Gastroesophageal sphincter (tissue), 4 donors: ENCODE results near the gene ZNF667. TPM values are rescaled to one million over a fixed set of nuclear protein-coding genes. Genes with fewer than 3 reads are reported as not detected.
A peak's percentile ranks its signal among the peaks of the same experiment; 100 is the strongest.

Experiments used
- ATAC-seq: fragments of 150-250 bp; one replicate; pipeline ENCODE4 v1.9.1; 2016; ENCODE audit warnings: mild to moderate bottlenecking, moderate library complexity
- H3K27ac ChIP-seq, 4 donors: fragments of 200-600 bp; sonication (generic) in 3 of 4; 1 replicate in 3 of 4; 2 replicates in 1 of 4; pipeline ENCODE4 v1.5.1; 2016 to 2019
- H3K27me3 ChIP-seq: fragments of 200-600 bp; sonication (generic); one replicate; pipeline ENCODE4 v1.5.1; 2019
- H3K36me3 ChIP-seq, 2 donors: fragments of 200-600 bp; sonication (generic); one replicate each; pipeline ENCODE4 v1.5.1; 2019; ENCODE audit warnings: control low read depth in 1 of 2
- H3K4me1 ChIP-seq, 3 donors: fragments of 200-600 bp; sonication (generic); 1 replicate in 2 of 3; 2 replicates in 1 of 3; pipeline ENCODE4 v1.5.1; 2016 to 2019; ENCODE audit warnings: control low read depth in 2 of 3
- H3K4me3 ChIP-seq, 2 donors: fragments of 200-600 bp; sonication (generic); one replicate each; pipeline ENCODE4 v1.5.1; 2019; ENCODE audit warnings: mild to moderate bottlenecking in 1 of 2, moderate library complexity in 1 of 2
- H3K9me3 ChIP-seq, 3 donors: fragments of 200-600 bp; sonication (generic); one replicate each; pipeline ENCODE4 v1.5.1; 2017 to 2019; ENCODE audit warnings: control low read depth in 2 of 3
- CTCF ChIP-seq, 4 experiments: fragments of 200-600 bp in 2 of 4; fragments of 450-650 bp in 2 of 4; sonication (generic) in 1 of 4; IDR thresholded peaks; one replicate each; pipeline ENCODE4 v1.5.1; 2017 to 2019; ENCODE audit warnings: antibody characterized with exemption in 4 of 4, mild to moderate bottlenecking in 2 of 4, moderate library complexity in 2 of 4
- EP300 ChIP-seq: sonication (generic); formaldehyde crosslinking; IDR thresholded peaks from one replicate; pipeline ENCODE4 v1.6.1; 2017; ENCODE audit warnings: antibody characterized with exemption, mild to moderate bottlenecking
- POLR2A ChIP-seq, 2 donors: fragments of 450-650 bp; IDR thresholded peaks; one replicate each; pipeline ENCODE4 v1.6.1; 2017; ENCODE audit warnings: antibody characterized with exemption in 2 of 2, mild to moderate bottlenecking in 2 of 2, moderate library complexity in 1 of 2
- POLR2AphosphoS5 ChIP-seq: sonication (generic); formaldehyde crosslinking; IDR thresholded peaks from one replicate; pipeline ENCODE4 v1.6.1; 2017; ENCODE audit warnings: antibody characterized with exemption
- WGBS, 2 donors: methylation state at CpG; one replicate each; pipeline ENCODE4 v1.1.5; 2018; ENCODE audit warnings: low coverage in 1 of 2; 5-methylcytosine and 5-hydroxymethylcytosine counted together
- total RNA-seq, 4 donors: library from RNA; depleted of rRNA; stranded (reverse); fragments of >200 nt; gene quantifications; one replicate each; pipeline ENCODE4 v1.1.0, GENCODE V29; 2016

Gene ZNF667
- total RNA-seq, result 1 to 10 TPM; 2.5 to 6.7 (median 3.4) TPM

DNA sequence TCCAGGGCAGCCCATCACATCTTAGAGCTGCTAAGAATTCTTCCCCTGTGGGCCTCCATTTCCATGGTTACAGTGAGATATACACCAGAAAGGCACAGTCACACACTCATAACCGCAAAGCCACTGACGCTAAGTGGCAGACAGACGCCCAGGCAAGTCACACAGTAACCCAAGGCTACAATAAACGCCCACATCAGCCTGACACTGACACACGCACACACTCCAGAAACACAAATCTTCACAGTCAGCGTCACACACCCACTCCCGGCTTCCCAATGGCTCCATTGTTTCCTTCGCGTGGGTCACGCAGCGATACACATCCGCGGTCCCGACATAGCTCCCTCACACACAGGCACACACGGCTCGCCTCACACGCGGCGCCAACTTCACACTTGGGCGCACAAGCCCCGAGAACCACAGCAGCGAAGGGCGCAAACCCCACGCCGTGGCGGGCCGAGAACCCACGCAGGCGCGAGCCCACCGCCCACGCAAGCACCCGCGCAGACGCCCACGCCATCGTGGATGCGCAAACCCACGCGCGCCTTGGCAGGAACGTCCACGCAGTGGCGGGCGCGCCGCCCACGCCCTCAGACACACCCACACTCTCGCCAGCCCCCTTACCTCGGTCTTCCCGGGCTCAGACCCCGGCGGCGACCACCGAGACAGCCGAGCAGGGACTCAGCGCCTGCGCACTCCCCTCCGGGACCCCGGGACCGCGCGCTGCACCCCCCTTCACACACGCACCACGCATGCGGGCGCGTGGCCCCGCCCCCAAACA, at the start of gene ZNF667:
Gene ZNF667 (minus strand): TSS at position 695 of the 778 bp plus-strand sequence. CDS start 14,975 bp downstream, outside the sequence.
- Histone ChIP-seq H3K9me3 (peaks cover 0 to 57% (median 0%) of the 10 kb centered on the region in 3 donors), H3K36me3 (peaks cover 0 to 34% of the 10 kb centered on the region in 2 donors), H3K4me3 (peak within 1 kb of the TSS; percentile 60 to 84), H3K27ac (peak within 1 kb of the TSS; percentile 11 to 89 (median 82)), H3K4me1 (peaks cover 0 to 30% (median 10%) of the 10 kb centered on the region in 3 donors), H3K27me3 (no peaks in the 10 kb centered on the region)
- TF ChIP-seq POLR2A (IDR thresholded peaks at IDR 0.05), result no peak
- TF ChIP-seq CTCF (IDR thresholded peaks at IDR 0.05), result no peak
- WGBS, 2 donors, result 0% methylated on average over 4 of the region's 69 CpGs; no CpG with 5 or more reads in 1 of the 2 donors
- no peak for ATAC-seq

GRCh38 chr19:56525214-56525860, 48.2 kb upstream of the ZNF667 start:
- H3K27me3 ChIP-seq, result no peaks in the 10 kb centered on the region
- no peak overlapping the region for H3K4me3 ChIP-seq
- no peak overlapping the region for H3K27ac ChIP-seq
- no peak for TF ChIP-seq POLR2AphosphoS5
- no peak for TF ChIP-seq EP300
- TF ChIP-seq CTCF (IDR thresholded peaks at IDR 0.05), result no peak
- no peak for TF ChIP-seq POLR2A (IDR thresholded peaks at IDR 0.05)
- ATAC-seq, result no peak
- 84 to 93% methylated on average over 3 to 4 of the region's 4 CpGs for whole genome bisulfite sequencing, 2 donors
- H3K36me3 ChIP-seq, result peaks cover 4 to 74% of the 10 kb centered on the region in 2 donors
- H3K4me1 ChIP-seq, result no peaks in the 10 kb centered on the region
- H3K9me3 ChIP-seq, result peaks cover 19 to 100% (median 20%) of the 10 kb centered on the region in 3 donors

DNA sequence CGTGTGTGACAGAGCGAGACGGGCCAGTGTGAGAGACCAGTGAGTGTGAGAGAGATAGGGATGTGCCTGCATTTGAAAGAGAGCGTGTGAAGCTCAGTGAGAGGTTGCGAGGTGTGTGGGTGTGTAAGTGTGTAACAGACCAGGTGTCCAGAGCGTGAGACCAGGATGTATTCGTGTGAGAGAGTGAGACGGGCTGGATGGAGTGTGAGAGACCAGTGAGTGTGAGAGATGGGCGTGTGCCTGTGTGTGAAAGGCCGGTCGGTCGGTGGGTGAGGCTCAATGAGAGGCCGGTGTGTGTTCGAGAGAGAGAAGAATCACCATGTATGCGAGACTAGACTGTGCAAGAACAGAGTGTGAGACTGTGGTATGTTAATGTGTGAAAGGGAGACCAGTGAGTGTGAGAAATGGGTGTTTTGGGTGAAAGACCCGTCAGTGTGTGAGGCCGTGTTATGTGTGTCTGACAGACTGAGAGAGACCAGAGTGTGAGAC, 31.2 kb upstream of the ZNF667 start:
- Histone ChIP-seq H3K4me3 (peak overlapping the region; percentile 50 to 71), H3K9me3 (peaks cover 0 to 10% (median 0%) of the 10 kb centered on the region in 3 donors), H3K4me1 (peaks cover 0 to 9% (median 6%) of the 10 kb centered on the region in 3 donors), H3K27me3 (no peaks in the 10 kb centered on the region), H3K27ac (peak overlapping the region; percentile 65 to 99 (median 96)), H3K36me3 (peaks cover 0 to 22% of the 10 kb centered on the region in 2 donors)
- TF ChIP-seq CTCF (IDR thresholded peaks at IDR 0.05) (no peak), POLR2A (IDR thresholded peaks at IDR 0.05) (no peak), EP300 (no peak), POLR2AphosphoS5 (no peak)
- ATAC-seq, result no peak
- 2% methylated on average over 13 to 17 of the region's 17 CpGs for WGBS, 2 donors

DNA sequence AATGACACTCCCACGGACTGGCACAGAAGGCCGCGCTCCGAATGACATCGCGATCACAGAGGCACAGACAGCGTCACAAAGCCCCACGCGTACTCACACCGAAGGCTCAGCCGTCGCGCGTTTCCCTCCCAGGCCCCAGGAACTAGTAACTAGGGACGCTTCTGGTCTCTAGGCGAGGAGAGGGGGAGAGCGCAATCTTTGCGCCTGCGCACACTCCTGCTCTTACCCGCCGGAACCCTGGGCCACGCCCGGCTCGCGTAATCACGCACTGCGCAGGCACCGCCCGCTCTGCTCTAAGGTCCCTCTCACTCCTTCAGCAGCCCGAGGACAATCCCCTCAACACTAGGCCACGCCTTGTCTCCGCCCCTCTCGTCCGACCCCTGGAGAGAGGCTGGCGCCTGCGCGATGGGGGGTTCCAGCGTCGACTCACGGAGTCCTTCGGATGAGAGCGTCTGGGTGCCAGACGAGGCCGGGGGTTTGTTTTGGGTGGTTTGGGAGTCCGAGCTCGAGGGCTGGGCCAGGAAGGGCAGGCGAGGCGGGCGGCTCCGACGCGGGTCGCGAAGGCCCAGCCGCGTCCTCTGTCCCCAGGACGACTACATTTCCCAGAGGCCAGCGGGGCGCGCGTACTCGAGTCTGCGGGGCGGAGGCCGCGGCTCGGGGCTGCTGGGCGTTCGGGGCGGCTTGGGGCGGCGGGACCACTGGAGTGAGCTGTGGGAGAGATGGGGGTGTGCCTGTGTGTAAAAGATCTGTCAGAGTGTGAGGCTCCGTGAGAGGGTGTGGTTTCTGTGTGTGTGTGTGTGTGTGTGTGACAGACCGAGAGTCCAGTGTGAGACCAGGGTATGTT, 30.5 kb upstream of the ZNF667 start, which contains the start of gene ZNF471:
Gene ZNF471 (plus strand): TSS at position 410 of the 844 bp plus-strand sequence. CDS start 3,717 bp downstream, outside the sequence.
- WGBS, 2 donors, result 0% methylated on average over 2 to 3 of the region's 74 CpGs
- H3K4me3 ChIP-seq, result peak within 1 kb of the TSS; percentile 50 to 71
- peak; percentile 100 for ATAC-seq
- H3K27me3 ChIP-seq, result no peaks in the 10 kb centered on the region
- H3K36me3 ChIP-seq, result peaks cover 0 to 16% of the 10 kb centered on the region in 2 donors
- peaks cover 0 to 10% (median 0%) of the 10 kb centered on the region in 3 donors for H3K9me3 ChIP-seq
- H3K4me1 ChIP-seq, result peaks cover 0 to 9% (median 6%) of the 10 kb centered on the region in 3 donors
- H3K27ac ChIP-seq, result peak within 1 kb of the TSS; percentile 65 to 99 (median 96)
- peak; percentile 27 for TF ChIP-seq POLR2AphosphoS5
- peak in 1 of 2 donors; percentile 12 for TF ChIP-seq POLR2A (IDR thresholded peaks at IDR 0.05)
- TF ChIP-seq EP300, result no peak
